ENCODE data around the gene PRDX5.
"Not testable (repeated sequence)": the region's sequence is repeated elsewhere in the genome, so short reads cannot be mapped to it uniquely, and the experiment has no call there.

DNA sequence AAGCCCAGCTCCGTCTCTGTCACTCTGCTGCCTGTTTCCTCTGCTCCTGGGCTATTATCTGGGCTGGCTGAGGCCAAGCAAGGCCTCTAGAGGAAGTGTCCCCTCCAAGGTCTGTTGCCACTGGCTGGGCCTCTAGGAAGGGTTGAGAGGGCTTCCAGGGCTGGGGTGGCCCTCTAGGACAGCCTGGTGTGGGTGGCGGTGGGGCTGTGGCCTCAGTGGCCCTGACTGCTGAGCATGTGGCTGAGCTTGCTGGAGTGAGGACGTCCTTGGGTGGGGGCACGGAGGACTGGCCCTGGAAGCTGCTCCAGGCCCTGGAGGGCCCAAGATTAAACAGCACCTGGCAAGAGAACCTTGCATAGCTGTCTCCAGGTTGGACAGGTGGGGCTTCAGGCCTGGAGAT is 6.1 kb downstream of the PRDX5 start:
- not testable (repeated sequence) for TF ChIP-seq CTCF (IDR thresholded peaks at IDR 0.05); ZFX (IDR thresholded peaks at IDR 0.05; ENCODE audit: borderline replicate concordance)

All from 22Rv1 (cell line).